ENCODE measurements around the gene E4F1.

The E4F1 gene

GRCh38 chr16:2228161-2228824, 4.9 kb downstream of the E4F1 start:
- H4K20me1 ChIP-seq (ENCODE audit: insufficient read depth, low read length), result peaks cover 57% of the 10 kb centered on the region
- no peak overlapping the region for H3K27ac ChIP-seq (ENCODE audit: low read length)
- no peaks in the 10 kb centered on the region for H3K9me3 ChIP-seq (ENCODE audit: insufficient read depth, low read length, severe bottlenecking)
- H3K27me3 ChIP-seq (ENCODE audit: insufficient read depth, low read length, poor library complexity), result no peaks in the 10 kb centered on the region
- H3K4me1 ChIP-seq (ENCODE audit: insufficient read depth, low read length), result peaks cover 16% of the 10 kb centered on the region
- no peak overlapping the region for H3K4me2 ChIP-seq (ENCODE audit: insufficient read depth, low read length)
- TF ChIP-seq EZH2 (IDR thresholded peaks at IDR 0.05; ENCODE audit: borderline replicate concordance, low read depth, low read length, severe bottlenecking) (no peak), CTCF (IDR thresholded peaks at IDR 0.05; ENCODE audit: borderline replicate concordance, extremely low read depth, low read length, poor library complexity, severe bottlenecking) (no peak)
- peaks cover 67% of the 10 kb centered on the region for H3K36me3 ChIP-seq (ENCODE audit: insufficient read depth, low read length)
- no peak overlapping the region for H3K4me3 ChIP-seq (ENCODE audit: low read depth in 1 of 2, low read length in 2 of 2)
- no peak for DNase-seq
- H3K9ac ChIP-seq (ENCODE audit: low read depth, low read length), result no peak overlapping the region
- ATAC-seq (ENCODE audit: insufficient read depth, low read depth), result no peak
- peaks cover 62% of the 10 kb centered on the region for H3K79me2 ChIP-seq (ENCODE audit: insufficient read depth, low read length)
- no peak overlapping the region for H2AFZ ChIP-seq (ENCODE audit: low read depth, low read length)

- TF ChIP-seq CTCF (IDR thresholded peaks at IDR 0.05; ENCODE audit: borderline replicate concordance, extremely low read depth, low read length, poor library complexity, severe bottlenecking) (no peak), EZH2 (IDR thresholded peaks at IDR 0.05; ENCODE audit: borderline replicate concordance, low read depth, low read length, severe bottlenecking) (no peak)
- Histone ChIP-seq H3K27ac (ENCODE audit: low read length) (no peak overlapping the region), H4K20me1 (ENCODE audit: insufficient read depth, low read length) (peaks cover 64% of the 10 kb centered on the region), H3K4me2 (ENCODE audit: insufficient read depth, low read length) (no peak overlapping the region), H3K36me3 (ENCODE audit: insufficient read depth, low read length) (peaks cover 75% of the 10 kb centered on the region), H3K4me1 (ENCODE audit: insufficient read depth, low read length) (peaks cover 15% of the 10 kb centered on the region), H3K4me3 (ENCODE audit: low read depth in 1 of 2, low read length in 2 of 2) (no peak overlapping the region), H3K27me3 (ENCODE audit: insufficient read depth, low read length, poor library complexity) (no peaks in the 10 kb centered on the region), H3K9ac (ENCODE audit: low read depth, low read length) (no peak overlapping the region), H3K79me2 (ENCODE audit: insufficient read depth, low read length) (peaks cover 56% of the 10 kb centered on the region), H2AFZ (ENCODE audit: low read depth, low read length) (no peak overlapping the region), H3K9me3 (ENCODE audit: insufficient read depth, low read length, severe bottlenecking) (no peaks in the 10 kb centered on the region)
- DNase-seq (no peak), ATAC-seq (ENCODE audit: insufficient read depth, low read depth) (no peak)
Measured at GRCh38 chr16:2229091-2229490, 5.7 kb downstream of the E4F1 start.

- Histone ChIP-seq H3K27me3 (ENCODE audit: insufficient read depth, low read length, poor library complexity) (no peaks in the 10 kb centered on the region), H4K20me1 (ENCODE audit: insufficient read depth, low read length) (peaks cover 66% of the 10 kb centered on the region), H2AFZ (ENCODE audit: low read depth, low read length) (no peak overlapping the region), H3K4me2 (ENCODE audit: insufficient read depth, low read length) (no peak overlapping the region), H3K4me3 (ENCODE audit: low read depth in 1 of 2, low read length in 2 of 2) (no peak overlapping the region), H3K4me1 (ENCODE audit: insufficient read depth, low read length) (peaks cover 8% of the 10 kb centered on the region), H3K9ac (ENCODE audit: low read depth, low read length) (no peak overlapping the region), H3K36me3 (ENCODE audit: insufficient read depth, low read length) (peaks cover 81% of the 10 kb centered on the region), H3K79me2 (ENCODE audit: insufficient read depth, low read length) (peaks cover 50% of the 10 kb centered on the region), H3K27ac (ENCODE audit: low read length) (no peak overlapping the region), H3K9me3 (ENCODE audit: insufficient read depth, low read length, severe bottlenecking) (no peaks in the 10 kb centered on the region)
- no peak for ATAC-seq (ENCODE audit: insufficient read depth, low read depth)
- DNase-seq, result no peak
- TF ChIP-seq EZH2 (IDR thresholded peaks at IDR 0.05; ENCODE audit: borderline replicate concordance, low read depth, low read length, severe bottlenecking), result no peak
- TF ChIP-seq CTCF (IDR thresholded peaks at IDR 0.05; ENCODE audit: borderline replicate concordance, extremely low read depth, low read length, poor library complexity, severe bottlenecking), result no peak
Measured at GRCh38 chr16:2229632-2230250, 6.3 kb downstream of the E4F1 start.
